Stomach (tissue), 19 donors: ENCODE measurements around the gene ZFPM1. TPM values are rescaled to one million over a fixed set of nuclear protein-coding genes. Genes with fewer than 3 reads are reported as not detected.

Source experiments
- DNase-seq, 2 donors: peaks; one replicate each; pipeline versions ENCODE4 v3.0.0 to v3.0.0-alpha.2; 2013 to 2019
- H3K27ac ChIP-seq, 5 donors: fragments of 200-600 bp in 4 of 5; sonication (generic) in 4 of 5; one replicate each; pipeline ENCODE4 v1.5.1; 2013 to 2019; ENCODE audit warnings: mild to moderate bottlenecking in 1 of 5, moderate library complexity in 1 of 5
- H3K27me3 ChIP-seq, 3 donors: fragments of 200-600 bp; sonication (generic); one replicate each; pipeline ENCODE4 v1.5.1; 2017 to 2019; ENCODE audit warnings: mixed run types in 1 of 3
- H3K36me3 ChIP-seq, 4 donors: fragments of 200-600 bp; sonication (generic); 1 replicate in 3 of 4; 2 replicates in 1 of 4; pipeline ENCODE4 v1.5.1; 2016 to 2019
- H3K4me1 ChIP-seq, 4 donors: fragments of 200-600 bp; sonication (generic); one replicate each; pipeline ENCODE4 v1.5.1; 2016 to 2019
- H3K4me3 ChIP-seq, 4 donors: fragments of 200-600 bp; sonication (generic) in 3 of 4; one replicate each; pipeline ENCODE4 v1.5.1; 2016 to 2019; ENCODE audit warnings: mild to moderate bottlenecking in 1 of 4
- H3K9me3 ChIP-seq, 4 donors: fragments of 200-600 bp; sonication (generic); one replicate each; pipeline ENCODE4 v1.5.1; 2016 to 2019
- EP300 ChIP-seq: sonication (generic); formaldehyde crosslinking; IDR thresholded peaks from one replicate; pipeline ENCODE4 v1.6.1; 2017; ENCODE audit warnings: antibody characterized with exemption
- POLR2A ChIP-seq, 4 donors: fragments of 450-650 bp; IDR thresholded peaks; one replicate each; pipeline ENCODE4 v1.6.1; 2016; ENCODE audit warnings: antibody characterized with exemption in 4 of 4, control low read depth in 2 of 4, mild to moderate bottlenecking in 1 of 4, moderate library complexity in 1 of 4
- POLR2AphosphoS5 ChIP-seq, 3 donors: sonication (generic); formaldehyde crosslinking; IDR thresholded peaks; one replicate each; pipeline ENCODE4 v1.6.1; 2016; ENCODE audit warnings: antibody characterized with exemption in 3 of 3
- WGBS, 5 donors: extraction: QIAGEN DNeasy Blood & Tissue Kit in 3 of 5; methylation state at CpG; one replicate each; pipeline versions ENCODE4 v1.1.5 to v1.1.7; 2013 to 2018; 5-methylcytosine and 5-hydroxymethylcytosine counted together
- intact Hi-C: fragments of 100-400 bp; cut with DNase I; formaldehyde crosslinking; loops from one replicate; pipeline ENCODE4 v1.15.1; 2023; ENCODE audit warnings: low total_unique reads
- long read RNA-seq, 10 donors: transcript quantifications; one replicate each; lab custom pipeline, GENCODE V29; 2026
- polyA plus RNA-seq, 3 donors: library from polyadenylated mRNA; stranded (reverse); fragments of 200-250 nt; gene quantifications; one replicate each; pipeline ENCODE4 v1.2.3, GENCODE V29; 2013
- total RNA-seq, 5 donors: library from RNA; depleted of rRNA; stranded (reverse); fragments of >200 nt; gene quantifications; one replicate each; pipeline versions ENCODE4 v1.1.0 to v1.2.3, GENCODE V29; 2014 to 2016
- TF ChIP-seq, protein P1 (sequence below), 7 experiments: fragments of 450-650 bp in 4 of 7; fragments of 200-600 bp in 3 of 7; sonication (generic) in 3 of 7; IDR thresholded peaks; one replicate each; pipeline ENCODE4 v1.5.1; 2016 to 2019; ENCODE audit warnings: antibody characterized with exemption in 7 of 7, control low read depth in 2 of 7, mild to moderate bottlenecking in 1 of 7
- donor health status: healthy with polysubstance abuse.
- donor health status: Bipolar disorder and iron deficiency.
- donor health status: healthy.

The ZFPM1 gene
- 10 to 100 TPM in 4 of 5 donors, 1 to 10 TPM in 1; 3.9 to 85.7 (median 20.5) TPM for total RNA-seq
- 10 to 100 TPM in 1 of 3 donors, 1 to 10 TPM in 2; 4.1 to 10.6 (median 4.2) TPM for polyA plus RNA-seq
- long read RNA-seq, donor 1, full-length matches to known transcripts = 2 of 13 reads
- long read RNA-seq, donor 1, partial matches to known transcripts = 11 of 13 reads
- long read RNA-seq, donor 1, other reads (novel, unspliced or antisense) = 0 of 13 reads
- long read RNA-seq, donor 2, full-length matches to known transcripts = 3 of 11 reads
- long read RNA-seq, donor 2, partial matches to known transcripts = 8 of 11 reads
- long read RNA-seq, donor 2, other reads (novel, unspliced or antisense) = 0 of 11 reads
- long read RNA-seq, donor 3, full-length matches to known transcripts = 5 of 25 reads
- long read RNA-seq, donor 3, partial matches to known transcripts = 20 of 25 reads
- long read RNA-seq, donor 3, other reads (novel, unspliced or antisense) = 0 of 25 reads
- long read RNA-seq, donor 4 = 0 reads
- long read RNA-seq, donor 5, full-length matches to known transcripts = 4 of 10 reads
- long read RNA-seq, donor 5, partial matches to known transcripts = 6 of 10 reads
- long read RNA-seq, donor 5, other reads (novel, unspliced or antisense) = 0 of 10 reads
- long read RNA-seq, donor 6, full-length matches to known transcripts = 5 of 5 reads
- long read RNA-seq, donor 6, partial matches to known transcripts = 0 of 5 reads
- long read RNA-seq, donor 6, other reads (novel, unspliced or antisense) = 0 of 5 reads
- long read RNA-seq, donor 7, full-length matches to known transcripts = 1 of 1 reads
- long read RNA-seq, donor 7, partial matches to known transcripts = 0 of 1 reads
- long read RNA-seq, donor 7, other reads (novel, unspliced or antisense) = 0 of 1 reads
- long read RNA-seq, donor 8, full-length matches to known transcripts = 4 of 20 reads
- long read RNA-seq, donor 8, partial matches to known transcripts = 16 of 20 reads
- long read RNA-seq, donor 8, other reads (novel, unspliced or antisense) = 0 of 20 reads
- long read RNA-seq, donor 9, partial matches to known transcripts = 0 of 1 reads
- long read RNA-seq, donor 9, other reads (novel, unspliced or antisense) = 0 of 1 reads
- long read RNA-seq, donor 10 = 0 reads

DNA sequence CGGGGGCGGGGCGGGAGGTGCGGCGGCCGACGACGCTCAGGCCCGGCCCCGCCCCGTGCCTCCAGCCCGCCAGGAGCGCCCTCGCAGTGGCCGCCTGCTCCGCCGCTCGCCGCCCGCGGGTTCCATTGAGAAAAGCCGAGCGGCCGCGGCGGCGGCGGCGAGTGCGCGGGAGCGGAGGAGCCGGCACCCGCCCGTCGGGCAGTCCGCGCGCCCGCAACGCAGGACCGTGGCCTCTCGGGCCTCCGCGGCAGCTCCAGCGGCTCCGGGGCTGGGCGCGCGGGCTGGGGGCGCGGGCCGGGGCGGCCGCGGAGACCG is at the start of gene ZFPM1:
ZFPM1 (plus strand) TSS at position 64 of the 315 bp plus-strand sequence. CDS start 359 bp downstream, outside the sequence.
- H3K36me3 ChIP-seq = no peaks in the 10 kb centered on the region
- peak within 1 kb of the TSS; percentile 61 to 78 (median 70) for H3K4me3 ChIP-seq
- H3K4me1 ChIP-seq = peaks cover 37 to 69% (median 57%) of the 10 kb centered on the region in 4 donors
- no peak for DNase-seq
- H3K9me3 ChIP-seq = no peaks in the 10 kb centered on the region
- peak within 1 kb of the TSS; percentile 79 to 89 (median 85) for H3K27ac ChIP-seq
- no peak for TF ChIP-seq EP300
- peak in 1 of 3 donors; percentile 52 for TF ChIP-seq POLR2AphosphoS5 (IDR thresholded peaks at IDR 0.05)
- no peak for TF ChIP-seq POLR2A (IDR thresholded peaks at IDR 0.05)
- TF ChIP-seq, protein P1, sequence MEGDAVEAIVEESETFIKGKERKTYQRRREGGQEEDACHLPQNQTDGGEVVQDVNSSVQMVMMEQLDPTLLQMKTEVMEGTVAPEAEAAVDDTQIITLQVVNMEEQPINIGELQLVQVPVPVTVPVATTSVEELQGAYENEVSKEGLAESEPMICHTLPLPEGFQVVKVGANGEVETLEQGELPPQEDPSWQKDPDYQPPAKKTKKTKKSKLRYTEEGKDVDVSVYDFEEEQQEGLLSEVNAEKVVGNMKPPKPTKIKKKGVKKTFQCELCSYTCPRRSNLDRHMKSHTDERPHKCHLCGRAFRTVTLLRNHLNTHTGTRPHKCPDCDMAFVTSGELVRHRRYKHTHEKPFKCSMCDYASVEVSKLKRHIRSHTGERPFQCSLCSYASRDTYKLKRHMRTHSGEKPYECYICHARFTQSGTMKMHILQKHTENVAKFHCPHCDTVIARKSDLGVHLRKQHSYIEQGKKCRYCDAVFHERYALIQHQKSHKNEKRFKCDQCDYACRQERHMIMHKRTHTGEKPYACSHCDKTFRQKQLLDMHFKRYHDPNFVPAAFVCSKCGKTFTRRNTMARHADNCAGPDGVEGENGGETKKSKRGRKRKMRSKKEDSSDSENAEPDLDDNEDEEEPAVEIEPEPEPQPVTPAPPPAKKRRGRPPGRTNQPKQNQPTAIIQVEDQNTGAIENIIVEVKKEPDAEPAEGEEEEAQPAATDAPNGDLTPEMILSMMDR (IDR thresholded peaks at IDR 0.05) = no peak
- 0 to 1% (median 0%) methylated on average over 4 to 57 of the region's 57 CpGs; no CpG with 5 or more reads in 1 of the 5 donors for WGBS, 5 donors
- intact Hi-C loops = no loop called here
- peaks cover 0 to 46% (median 5%) of the 10 kb centered on the region in 3 donors for H3K27me3 ChIP-seq

- H3K36me3 ChIP-seq = no peaks in the 10 kb centered on the region
- no peak for DNase-seq
- no peak overlapping the region for H3K4me3 ChIP-seq
- TF ChIP-seq EP300 = no peak
- TF ChIP-seq POLR2A (IDR thresholded peaks at IDR 0.05) = no peak
- TF ChIP-seq, protein P1 (IDR thresholded peaks at IDR 0.05) = no peak
- TF ChIP-seq POLR2AphosphoS5 (IDR thresholded peaks at IDR 0.05) = no peak
- 78 to 87% (median 81%) methylated on average over 19 to 22 of the region's 22 CpGs for WGBS, 5 donors
- H3K4me1 ChIP-seq = peaks cover 9 to 15% (median 14%) of the 10 kb centered on the region in 4 donors
- no peak overlapping the region for H3K27ac ChIP-seq
- H3K9me3 ChIP-seq = no peaks in the 10 kb centered on the region
- intact Hi-C loops = no loop called here
- peaks cover 0 to 10% (median 0%) of the 10 kb centered on the region in 3 donors for H3K27me3 ChIP-seq
These were observed 49.1 kb upstream of the ZFPM1 start for GRCh38 chr16:88403794-88404581.

GRCh38 chr16:88404769-88405168 is 48.3 kb upstream of the ZFPM1 start:
- H3K36me3 ChIP-seq = no peaks in the 10 kb centered on the region
- TF ChIP-seq POLR2A (IDR thresholded peaks at IDR 0.05) = no peak
- TF ChIP-seq POLR2AphosphoS5 (IDR thresholded peaks at IDR 0.05) = no peak
- TF ChIP-seq, protein P1 (IDR thresholded peaks at IDR 0.05) = no peak
- no peak for TF ChIP-seq EP300
- no peak for DNase-seq
- WGBS, 5 donors = 81 to 95% (median 89%) methylated on average over 5 to 6 of the region's 6 CpGs
- H3K27me3 ChIP-seq = peaks cover 0 to 10% (median 0%) of the 10 kb centered on the region in 3 donors
- H3K4me3 ChIP-seq = no peak overlapping the region
- H3K27ac ChIP-seq = no peak overlapping the region
- intact Hi-C loops = no loop called here
- peaks cover 9 to 15% (median 14%) of the 10 kb centered on the region in 4 donors for H3K4me1 ChIP-seq
- no peaks in the 10 kb centered on the region for H3K9me3 ChIP-seq
